ENCODE measurements around the gene SLC35D3. TPM values are rescaled to one million over a fixed set of nuclear protein-coding genes. Genes with fewer than 3 reads are reported as not detected.
"Not testable (repeated sequence)": the region's sequence is repeated elsewhere in the genome, so short reads cannot be mapped to it uniquely, and the experiment has no call there.

SLC35D3 gene
- total RNA-seq, 1 experiment from 2014 or later, result not detected

DNA sequence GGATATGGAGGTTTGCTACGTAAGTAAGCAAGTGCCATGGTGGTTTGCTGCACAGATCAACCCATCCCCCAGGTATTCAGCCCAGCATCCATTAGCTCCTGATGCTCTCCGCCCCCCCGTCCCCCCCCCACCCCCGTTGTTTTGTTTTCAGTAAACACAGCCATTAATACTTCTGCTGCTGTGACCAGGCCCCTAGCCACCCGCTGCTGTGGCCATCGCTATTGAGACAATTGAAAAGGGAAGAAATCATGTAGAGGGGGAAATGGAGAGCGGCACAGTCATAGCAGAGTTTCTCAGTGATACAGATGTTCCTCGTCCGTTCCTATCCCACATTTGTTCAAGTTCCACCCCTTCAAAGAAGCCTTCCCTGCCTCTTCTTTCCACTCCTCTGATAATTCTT is 24.9 kb downstream of the SLC35D3 start (continued):
- TF ChIP-seq, protein P1, sequence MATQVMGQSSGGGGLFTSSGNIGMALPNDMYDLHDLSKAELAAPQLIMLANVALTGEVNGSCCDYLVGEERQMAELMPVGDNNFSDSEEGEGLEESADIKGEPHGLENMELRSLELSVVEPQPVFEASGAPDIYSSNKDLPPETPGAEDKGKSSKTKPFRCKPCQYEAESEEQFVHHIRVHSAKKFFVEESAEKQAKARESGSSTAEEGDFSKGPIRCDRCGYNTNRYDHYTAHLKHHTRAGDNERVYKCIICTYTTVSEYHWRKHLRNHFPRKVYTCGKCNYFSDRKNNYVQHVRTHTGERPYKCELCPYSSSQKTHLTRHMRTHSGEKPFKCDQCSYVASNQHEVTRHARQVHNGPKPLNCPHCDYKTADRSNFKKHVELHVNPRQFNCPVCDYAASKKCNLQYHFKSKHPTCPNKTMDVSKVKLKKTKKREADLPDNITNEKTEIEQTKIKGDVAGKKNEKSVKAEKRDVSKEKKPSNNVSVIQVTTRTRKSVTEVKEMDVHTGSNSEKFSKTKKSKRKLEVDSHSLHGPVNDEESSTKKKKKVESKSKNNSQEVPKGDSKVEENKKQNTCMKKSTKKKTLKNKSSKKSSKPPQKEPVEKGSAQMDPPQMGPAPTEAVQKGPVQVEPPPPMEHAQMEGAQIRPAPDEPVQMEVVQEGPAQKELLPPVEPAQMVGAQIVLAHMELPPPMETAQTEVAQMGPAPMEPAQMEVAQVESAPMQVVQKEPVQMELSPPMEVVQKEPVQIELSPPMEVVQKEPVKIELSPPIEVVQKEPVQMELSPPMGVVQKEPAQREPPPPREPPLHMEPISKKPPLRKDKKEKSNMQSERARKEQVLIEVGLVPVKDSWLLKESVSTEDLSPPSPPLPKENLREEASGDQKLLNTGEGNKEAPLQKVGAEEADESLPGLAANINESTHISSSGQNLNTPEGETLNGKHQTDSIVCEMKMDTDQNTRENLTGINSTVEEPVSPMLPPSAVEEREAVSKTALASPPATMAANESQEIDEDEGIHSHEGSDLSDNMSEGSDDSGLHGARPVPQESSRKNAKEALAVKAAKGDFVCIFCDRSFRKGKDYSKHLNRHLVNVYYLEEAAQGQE (IDR thresholded peaks at IDR 0.05; ENCODE audit: low read depth), result no peak
- TF ChIP-seq, protein P2, sequence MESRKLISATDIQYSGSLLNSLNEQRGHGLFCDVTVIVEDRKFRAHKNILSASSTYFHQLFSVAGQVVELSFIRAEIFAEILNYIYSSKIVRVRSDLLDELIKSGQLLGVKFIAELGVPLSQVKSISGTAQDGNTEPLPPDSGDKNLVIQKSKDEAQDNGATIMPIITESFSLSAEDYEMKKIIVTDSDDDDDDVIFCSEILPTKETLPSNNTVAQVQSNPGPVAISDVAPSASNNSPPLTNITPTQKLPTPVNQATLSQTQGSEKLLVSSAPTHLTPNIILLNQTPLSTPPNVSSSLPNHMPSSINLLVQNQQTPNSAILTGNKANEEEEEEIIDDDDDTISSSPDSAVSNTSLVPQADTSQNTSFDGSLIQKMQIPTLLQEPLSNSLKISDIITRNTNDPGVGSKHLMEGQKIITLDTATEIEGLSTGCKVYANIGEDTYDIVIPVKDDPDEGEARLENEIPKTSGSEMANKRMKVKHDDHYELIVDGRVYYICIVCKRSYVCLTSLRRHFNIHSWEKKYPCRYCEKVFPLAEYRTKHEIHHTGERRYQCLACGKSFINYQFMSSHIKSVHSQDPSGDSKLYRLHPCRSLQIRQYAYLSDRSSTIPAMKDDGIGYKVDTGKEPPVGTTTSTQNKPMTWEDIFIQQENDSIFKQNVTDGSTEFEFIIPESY (IDR thresholded peaks at IDR 0.05; ENCODE audit: extremely low read depth, insufficient replicate concordance, low read length), result no peak
- TF ChIP-seq ZFX (IDR thresholded peaks at IDR 0.05), result no peak
- no peak for TF ChIP-seq CBX3 (IDR thresholded peaks at IDR 0.05; ENCODE audit: low read depth)
- TF ChIP-seq RAD21 (IDR thresholded peaks at IDR 0.05; ENCODE audit: low read depth), result no peak

DNA sequence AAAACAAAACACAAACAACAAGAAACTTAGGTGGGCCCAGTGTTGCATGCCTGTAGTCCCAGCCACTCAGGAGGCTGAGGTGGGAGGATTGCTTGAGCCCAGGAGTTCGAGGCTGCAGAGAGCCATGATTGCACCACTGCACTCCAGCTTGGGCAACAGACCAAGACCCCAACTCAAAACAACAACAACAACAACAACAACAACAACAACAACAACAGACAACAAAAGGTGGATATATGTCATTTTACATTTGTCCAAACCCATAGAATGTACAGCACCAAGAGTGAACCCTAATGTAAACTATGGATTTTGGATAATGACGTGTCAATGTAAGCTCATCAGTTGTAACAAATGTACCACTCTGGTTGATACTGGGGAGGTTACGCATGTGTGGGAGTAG is 27.9 kb downstream of the SLC35D3 start:
- H4K20me1 ChIP-seq (ENCODE audit: insufficient read depth); H3K4me1 ChIP-seq (ENCODE audit: control insufficient read depth in 1 of 2, insufficient read depth in 2 of 2, low read length in 2 of 2); H3K27ac ChIP-seq (ENCODE audit: low read depth, low read length); DNase-seq (ENCODE audit: low read depth, low spot score); POLR2A ChIA-PET; H3K79me2 ChIP-seq (ENCODE audit: insufficient read depth, low read length); H3K27me3 ChIP-seq (ENCODE audit: insufficient read depth, low read length); H3K9me2 ChIP-seq (ENCODE audit: insufficient read depth); H3K9me3 ChIP-seq (ENCODE audit: control insufficient read depth in 1 of 2, insufficient read depth in 1 of 2, low read depth in 1 of 2, low read length in 2 of 2); H2AFZ ChIP-seq (ENCODE audit: low read depth, low read length, poor library complexity, severe bottlenecking); H3K4me3 ChIP-seq (replicated peaks in 1 of 2; ENCODE audit: low read depth in 1 of 2, low read length in 2 of 2); RAD21 ChIA-PET (ENCODE audit: low non-redundant PET in 1 of 2, low total read pairs in 2 of 2, uncharacterized antibody in 2 of 2, unreplicated experiment in 2 of 2); H3K9ac ChIP-seq (ENCODE audit: low read length); BruUV-seq (replicated peaks); intact Hi-C loops (cut with micrococcal nuclease); ATAC-seq; CTCF ChIA-PET; H3K36me3 ChIP-seq (ENCODE audit: control insufficient read depth in 1 of 2, insufficient read depth in 2 of 2, low read length in 2 of 2); H3K4me2 ChIP-seq (ENCODE audit: low read length): not testable (repeated sequence)

All from HCT116 (cell line).